SW480 (cell line): ENCODE results near the gene CEMIP2.

Experiments
- DNase-seq: peaks from one replicate; pipeline ENCODE4 v3.0.0-alpha.2; 2016; ENCODE audit warnings: low spot score

The CEMIP2 gene

DNA sequence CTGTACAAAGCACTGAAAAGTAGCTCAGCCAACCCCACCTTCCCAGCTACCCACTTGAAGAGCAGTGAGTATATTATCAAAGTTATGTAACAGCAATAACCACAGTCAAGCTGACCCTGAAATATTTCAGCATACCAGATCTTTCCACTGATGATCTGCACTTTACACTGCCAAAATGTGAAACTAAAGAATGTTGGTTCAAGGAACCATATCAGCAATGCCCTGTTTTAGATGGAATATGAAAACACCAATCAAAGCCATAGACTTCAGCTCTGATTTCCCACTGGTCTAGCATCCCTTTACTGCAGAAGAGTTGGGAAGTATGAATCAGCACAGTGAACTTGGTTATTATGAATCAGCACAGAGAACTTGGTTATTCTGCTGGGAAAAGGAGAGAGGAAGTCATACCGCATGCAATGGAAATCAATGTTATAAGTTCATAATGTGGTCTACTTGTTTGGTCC lies 20.0 kb downstream of the CEMIP2 start:
- no peak for DNase-seq

GRCh38 chr9:71747576-71747975 lies 20.7 kb downstream of the CEMIP2 start:
- DNase-seq: no peak

DNA sequence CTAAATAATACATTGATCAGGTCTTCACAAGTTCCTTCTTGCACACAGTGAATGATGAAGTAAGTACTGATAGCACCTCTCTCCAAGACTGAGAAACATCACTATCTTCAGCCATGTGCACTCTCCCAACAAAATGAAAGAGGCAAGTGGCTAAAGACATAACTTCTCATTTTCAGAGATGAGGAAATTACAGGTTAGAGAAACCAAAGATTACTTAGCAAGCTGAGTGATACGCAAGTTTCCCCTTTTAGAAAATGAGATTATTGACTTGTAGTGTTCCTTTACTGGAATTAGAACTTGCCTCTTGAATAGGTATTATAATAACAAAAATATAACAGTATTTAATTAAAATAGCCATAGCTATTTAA lies 21.6 kb downstream of the CEMIP2 start:
- DNase-seq: no peak

- DNase-seq: no peak
Observed at GRCh38 chr9:71746023-71746757, 22.1 kb downstream of the CEMIP2 start.

GRCh38 chr9:71744754-71745521 lies 23.4 kb downstream of the CEMIP2 start:
- DNase-seq: no peak

GRCh38 chr9:71743882-71744281 lies 24.4 kb downstream of the CEMIP2 start:
- no peak for DNase-seq

DNA sequence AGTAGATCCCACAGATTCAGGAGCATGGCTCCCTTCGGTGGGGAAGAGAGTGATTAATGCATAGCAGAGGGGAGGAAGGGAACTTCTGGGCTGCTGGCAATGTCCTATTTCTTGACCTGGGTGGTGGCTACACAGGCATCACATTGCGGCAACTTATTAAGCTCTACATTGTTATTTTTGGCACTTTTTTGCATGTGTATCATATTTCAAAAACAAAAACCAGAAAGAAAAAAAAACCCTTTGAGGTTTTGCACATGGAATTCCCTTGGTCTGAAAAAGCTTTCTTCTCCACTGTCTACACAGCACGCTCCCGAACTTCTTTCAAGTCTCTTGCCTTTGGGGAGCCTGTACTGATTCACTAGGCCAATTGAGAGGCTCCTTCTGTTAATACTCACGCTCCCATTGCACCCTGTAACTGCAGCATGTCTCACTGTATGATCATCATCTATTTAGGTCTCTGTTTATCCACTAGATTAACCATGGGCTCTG lies 25.1 kb downstream of the CEMIP2 start:
- DNase-seq: peak; percentile 49

DNA sequence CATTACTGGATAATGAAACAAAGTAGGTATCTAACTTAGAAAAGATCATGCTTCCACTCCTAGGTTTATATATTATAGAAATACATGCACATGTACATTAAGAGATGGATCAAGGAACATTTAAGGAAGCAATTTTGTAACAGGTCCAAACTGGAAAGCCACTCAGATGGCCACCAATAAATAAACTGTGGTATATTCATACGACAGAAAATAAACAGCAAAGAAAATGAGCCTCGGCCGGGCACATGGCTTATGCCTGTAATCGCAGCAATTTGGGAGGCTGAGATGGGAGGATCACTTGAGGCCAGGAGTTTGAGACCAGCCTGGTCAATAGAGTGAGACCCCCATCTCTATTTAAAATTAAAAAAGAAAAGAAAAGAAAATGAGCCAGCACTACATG lies 25.6 kb downstream of the CEMIP2 start:
- DNase-seq: no peak

DNA sequence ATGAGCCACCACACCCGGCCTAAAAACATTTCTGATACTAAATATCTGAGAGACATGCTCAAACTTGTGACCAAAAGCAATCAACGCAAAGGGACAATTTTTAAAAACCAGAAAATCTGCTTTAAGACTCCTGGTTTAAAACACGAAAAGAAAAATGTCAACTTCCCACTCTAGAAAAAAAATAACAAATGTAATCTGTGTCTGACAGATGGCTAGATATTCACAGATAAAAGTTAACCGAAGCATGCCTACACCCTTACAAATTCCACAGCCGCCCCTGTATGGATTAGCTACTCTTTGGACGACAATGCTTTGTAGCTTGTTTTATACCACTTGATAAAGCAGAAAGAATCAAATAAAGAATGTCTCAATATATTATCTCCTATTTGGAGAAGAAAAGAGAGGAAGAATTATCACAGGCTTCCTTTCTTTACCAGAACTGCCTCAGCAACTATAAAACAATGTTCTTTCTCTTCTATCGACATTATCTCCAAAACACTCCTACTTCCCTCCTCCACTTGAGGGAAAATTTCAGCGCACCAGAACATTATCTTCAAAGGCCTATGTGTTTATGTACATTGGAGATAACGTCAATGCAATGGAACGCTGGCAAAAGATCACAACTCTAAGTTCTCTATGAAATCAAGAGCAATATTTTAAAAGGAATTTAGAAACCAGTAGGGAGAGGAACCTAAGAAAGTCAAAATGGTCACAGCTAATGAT lies 26.2 kb downstream of the CEMIP2 start:
- peak; percentile 57 for DNase-seq

- DNase-seq: no peak
Observed at GRCh38 chr9:71740199-71740598, 28.1 kb downstream of the CEMIP2 start.

- no peak for DNase-seq
Observed at GRCh38 chr9:71737455-71737854, 30.9 kb downstream of the CEMIP2 start.

GRCh38 chr9:71736236-71736635 lies 32.1 kb downstream of the CEMIP2 start:
- DNase-seq: no peak

DNA sequence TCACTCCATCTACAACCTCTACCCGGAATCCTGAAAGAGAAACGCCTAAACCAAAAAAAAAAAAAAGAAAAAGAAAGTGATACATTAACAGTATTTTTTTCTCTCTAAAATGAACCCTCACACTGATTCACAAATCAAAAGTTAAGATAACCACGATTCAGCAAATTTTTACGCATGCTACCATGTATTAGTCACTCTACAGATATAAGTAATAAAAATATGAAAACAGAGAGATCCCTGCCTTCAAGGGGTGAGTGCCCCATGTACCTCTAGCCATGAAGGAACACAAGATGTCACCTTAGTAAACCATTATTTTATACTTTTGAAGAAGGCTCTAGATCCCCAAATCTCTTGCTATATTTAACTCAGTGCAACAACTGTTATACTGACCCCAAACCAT lies 33.4 kb downstream of the CEMIP2 start:
- DNase-seq: no peak

DNA sequence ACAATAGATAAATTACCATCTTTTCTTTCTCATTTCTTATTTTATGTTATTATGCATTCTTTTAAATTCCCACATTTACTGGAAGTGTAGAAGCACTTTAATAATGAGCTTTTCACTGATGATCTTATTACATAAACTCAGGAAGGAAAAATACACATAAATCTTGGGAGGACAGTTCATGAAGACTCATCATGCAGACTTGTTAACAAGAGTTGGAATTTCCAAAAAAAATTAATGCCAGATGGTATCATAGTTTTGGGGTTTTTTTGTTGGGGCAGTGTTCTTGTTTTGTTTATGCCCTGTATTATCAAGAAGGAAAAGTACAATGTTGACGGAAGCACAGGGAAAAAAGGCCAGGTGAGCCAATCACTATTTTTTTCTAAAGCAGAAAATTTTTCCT lies 35.1 kb downstream of the CEMIP2 start:
- DNase-seq: no peak

GRCh38 chr9:71729816-71730526 lies 38.3 kb downstream of the CEMIP2 start:
- no peak for DNase-seq

DNA sequence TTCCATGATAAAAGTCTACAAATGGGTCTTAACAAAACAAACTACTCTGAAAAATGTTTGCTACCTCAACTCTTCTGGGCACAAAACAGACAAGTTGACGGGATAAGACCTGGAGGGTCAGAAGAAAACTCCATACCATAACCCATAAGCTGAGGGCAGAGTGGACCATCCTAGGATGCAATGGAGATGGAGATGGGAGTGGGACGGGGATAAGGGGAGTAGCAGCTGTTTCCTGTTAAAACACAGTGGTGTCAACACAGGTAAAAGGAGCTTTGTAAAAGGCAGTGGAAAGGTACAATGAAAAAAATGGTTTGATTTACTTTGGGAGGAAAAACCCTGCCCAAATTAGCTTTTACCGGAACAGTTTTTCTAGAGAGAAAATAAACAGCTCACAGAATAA lies 41.6 kb downstream of the CEMIP2 start:
- no peak for DNase-seq

DNA sequence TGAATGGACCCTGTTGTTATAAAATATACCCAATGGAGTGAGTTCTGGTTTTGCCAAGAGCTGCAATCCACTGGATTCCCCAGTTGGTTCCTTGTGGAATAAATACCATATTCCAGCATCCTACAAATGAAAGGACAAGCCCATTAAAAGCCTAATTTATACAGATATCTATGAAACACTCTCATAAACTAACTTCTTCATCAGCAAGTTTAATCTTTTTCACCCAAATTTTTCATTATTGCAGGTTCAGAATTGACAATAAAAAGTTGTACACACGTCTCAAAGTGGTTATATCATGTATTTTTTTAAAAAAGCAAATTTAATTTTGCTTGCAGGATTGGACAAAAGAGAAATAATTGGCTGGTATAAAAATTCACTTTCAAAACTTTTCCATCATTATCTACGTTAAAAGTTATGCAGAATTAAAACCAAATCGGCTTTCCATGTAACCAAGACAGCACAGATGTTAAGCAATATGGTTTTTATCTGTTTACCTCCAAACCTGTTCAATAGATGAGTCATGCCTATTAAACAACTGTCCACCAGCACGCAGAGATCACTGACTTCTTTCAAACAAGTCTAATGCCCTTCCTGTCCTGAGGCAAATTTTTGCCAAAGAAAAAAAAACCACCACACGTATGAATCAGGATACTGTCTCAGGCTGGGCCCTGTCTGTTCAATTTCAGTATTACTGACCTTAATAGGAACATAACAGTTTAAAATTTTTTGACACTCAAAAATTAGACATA lies 42.5 kb downstream of the CEMIP2 start:
- DNase-seq: peak; percentile 88

- DNase-seq: no peak
Observed at GRCh38 chr9:71721855-71722254, 46.5 kb downstream of the CEMIP2 start.

DNA sequence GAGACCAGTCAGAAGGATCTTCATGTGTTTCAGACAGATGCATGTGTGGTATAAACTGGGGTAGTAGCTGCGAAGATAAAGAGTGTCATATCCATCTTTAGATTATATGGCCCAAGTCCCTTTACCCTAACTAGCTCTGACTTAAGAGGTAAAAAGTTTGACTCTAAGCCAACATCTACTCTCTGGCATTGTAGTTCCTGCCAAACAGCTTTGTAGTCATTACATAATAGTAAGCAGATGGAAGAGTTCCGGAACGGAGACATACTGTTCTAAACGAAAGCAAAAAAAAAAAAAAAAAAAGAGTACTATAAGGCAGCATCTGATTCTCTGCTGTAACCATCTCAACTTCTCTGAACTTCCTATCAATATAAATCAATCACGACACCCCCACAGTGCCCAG lies 48.8 kb downstream of the CEMIP2 start:
- DNase-seq: no peak

GRCh38 chr9:71719088-71719487 lies 49.2 kb downstream of the CEMIP2 start:
- no peak for DNase-seq

GRCh38 chr9:71716138-71716909 lies 52.0 kb downstream of the CEMIP2 start:
- DNase-seq: peak; percentile 6
